Osteoblast (primary cell): ENCODE data around the gene MRPL54. TPM values are rescaled to one million over a fixed set of nuclear protein-coding genes. Genes with fewer than 3 reads are reported as not detected.
A peak's percentile ranks its signal among the peaks of the same experiment; 100 is the strongest.

Experiments
- DNase-seq: peaks from one replicate; pipeline ENCODE4 v3.0.0; 2011; ENCODE audit warnings: low spot score, mixed read lengths; ENCODE audit not compliant: insufficient read length; ENCODE audit errors: missing footprints
- H2AFZ ChIP-seq: 2 replicates; pipeline ENCODE4 v1.6.0; 2011; ENCODE audit warnings: mild to moderate bottlenecking, low read length
- H3K27ac ChIP-seq: 2 replicates; pipeline ENCODE4 v1.5.1; 2011; ENCODE audit warnings: mild to moderate bottlenecking, low read depth, low read length, moderate library complexity
- H3K27me3 ChIP-seq: 2 replicates; pipeline ENCODE4 v1.6.0; 2012; ENCODE audit warnings: mild to moderate bottlenecking, control low read depth, inconsistent platforms, low read length, moderate library complexity; ENCODE audit not compliant: insufficient read depth
- H3K36me3 ChIP-seq: 2 replicates; pipeline ENCODE4 v1.5.1; 2011; ENCODE audit warnings: mild to moderate bottlenecking, low read length, control low read depth, moderate library complexity; ENCODE audit not compliant: insufficient read depth
- H3K4me1 ChIP-seq: 2 replicates; pipeline ENCODE4 v1.5.1; 2011; ENCODE audit warnings: mild to moderate bottlenecking, low read length, control low read depth, moderate library complexity; ENCODE audit not compliant: insufficient read depth
- H3K4me2 ChIP-seq: 2 replicates; pipeline ENCODE4 v1.6.0; 2011; ENCODE audit warnings: mild to moderate bottlenecking, low read length; ENCODE audit not compliant: insufficient read depth
- H3K4me3 ChIP-seq: fragments of 200-600 bp; sonication (generic); 3 replicates; pipeline ENCODE4 v1.5.1; 2012; ENCODE audit warnings: mild to moderate bottlenecking, low read length, inconsistent platforms; ENCODE audit not compliant: insufficient read depth
- H3K79me2 ChIP-seq: 2 replicates; pipeline ENCODE4 v1.6.0; 2012; ENCODE audit warnings: mild to moderate bottlenecking, low read length, control low read depth, inconsistent platforms; ENCODE audit not compliant: insufficient read depth
- H3K9me3 ChIP-seq: 2 replicates; pipeline ENCODE4 v1.5.1; 2011; ENCODE audit warnings: low read depth, low read length, control low read depth
- H4K20me1 ChIP-seq: 2 replicates; pipeline ENCODE4 v1.6.0; 2012; ENCODE audit warnings: mild to moderate bottlenecking, low read length, control low read depth; ENCODE audit not compliant: insufficient read depth
- total RNA-seq: library from RNA; depleted of rRNA; stranded (reverse); fragments of >200 nt; gene quantifications from 2 replicates; pipeline ENCODE4 v1.2.3, GENCODE V29; 2012
- TF ChIP-seq, protein P1 (sequence below): IDR thresholded peaks from 2 replicates; pipeline ENCODE4 v1.5.1; 2011; ENCODE audit warnings: mild to moderate bottlenecking, low read depth, low read length, moderate library complexity; ENCODE audit errors: extremely low read depth

Gene MRPL54
- total RNA-seq, 1 donor: 41.6 TPM

DNA sequence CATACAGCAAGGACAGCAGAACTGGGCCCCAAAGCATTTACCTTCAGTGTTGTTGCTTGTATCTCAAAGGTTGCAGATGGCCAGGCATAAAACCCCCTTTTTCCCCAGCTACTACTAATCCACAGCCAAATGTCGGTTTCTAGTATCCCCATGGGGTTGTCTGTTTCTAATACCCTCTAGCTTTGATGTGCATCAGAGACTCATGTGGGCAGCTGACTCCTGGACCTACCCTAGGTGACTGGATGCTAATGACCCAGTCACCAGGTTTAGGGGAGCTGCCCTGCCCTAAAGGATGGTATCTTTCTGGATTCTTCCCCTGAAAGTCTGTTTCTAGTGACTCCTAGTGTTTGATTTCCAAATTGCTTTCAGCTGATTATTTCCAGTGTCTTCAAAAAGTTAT lies 30.4 kb upstream of the MRPL54 start:
- no peaks in the 10 kb centered on the region for H3K9me3 ChIP-seq
- H3K4me3 ChIP-seq: no peak overlapping the region
- DNase-seq: peak; percentile 68

DNA sequence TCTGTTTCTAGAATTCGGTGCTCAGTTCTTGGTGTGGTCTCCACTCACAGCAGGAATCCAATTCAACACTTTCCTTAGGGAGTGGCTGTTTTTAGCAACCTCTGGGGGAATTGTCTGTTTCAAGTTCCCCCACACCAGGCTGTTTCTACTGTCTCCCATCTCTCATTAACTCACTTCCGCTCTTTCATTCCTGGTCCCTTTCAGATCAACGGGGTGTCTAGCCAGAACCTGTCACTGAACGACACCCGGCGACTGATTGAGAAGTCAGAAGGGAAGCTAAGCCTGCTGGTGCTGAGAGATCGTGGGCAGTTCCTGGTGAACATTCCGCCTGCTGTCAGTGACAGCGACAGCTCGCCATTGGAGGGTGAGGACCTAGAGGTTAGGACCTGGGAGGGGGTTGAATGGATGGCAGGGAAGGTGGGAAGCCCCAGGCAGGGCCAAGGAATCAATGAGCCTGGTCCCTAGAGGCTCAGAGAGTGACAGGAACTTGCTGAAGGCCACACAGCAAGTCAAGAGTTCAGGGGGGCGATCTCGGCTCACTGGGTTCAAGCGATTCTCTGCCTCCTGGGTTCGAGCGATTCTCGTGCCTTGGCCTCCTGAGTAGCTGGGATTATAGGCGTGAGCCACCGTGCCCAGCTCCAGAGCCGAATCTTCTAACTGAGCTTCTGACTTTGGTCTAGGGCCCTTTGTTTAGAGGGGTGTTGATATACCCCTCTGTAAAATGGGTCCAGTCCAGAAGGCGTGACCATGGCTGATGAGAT lies 28.8 kb upstream of the MRPL54 start:
- no peak overlapping the region for H2AFZ ChIP-seq
- no peaks in the 10 kb centered on the region for H3K27me3 ChIP-seq
- no peaks in the 10 kb centered on the region for H3K4me1 ChIP-seq
- TF ChIP-seq, protein P1, sequence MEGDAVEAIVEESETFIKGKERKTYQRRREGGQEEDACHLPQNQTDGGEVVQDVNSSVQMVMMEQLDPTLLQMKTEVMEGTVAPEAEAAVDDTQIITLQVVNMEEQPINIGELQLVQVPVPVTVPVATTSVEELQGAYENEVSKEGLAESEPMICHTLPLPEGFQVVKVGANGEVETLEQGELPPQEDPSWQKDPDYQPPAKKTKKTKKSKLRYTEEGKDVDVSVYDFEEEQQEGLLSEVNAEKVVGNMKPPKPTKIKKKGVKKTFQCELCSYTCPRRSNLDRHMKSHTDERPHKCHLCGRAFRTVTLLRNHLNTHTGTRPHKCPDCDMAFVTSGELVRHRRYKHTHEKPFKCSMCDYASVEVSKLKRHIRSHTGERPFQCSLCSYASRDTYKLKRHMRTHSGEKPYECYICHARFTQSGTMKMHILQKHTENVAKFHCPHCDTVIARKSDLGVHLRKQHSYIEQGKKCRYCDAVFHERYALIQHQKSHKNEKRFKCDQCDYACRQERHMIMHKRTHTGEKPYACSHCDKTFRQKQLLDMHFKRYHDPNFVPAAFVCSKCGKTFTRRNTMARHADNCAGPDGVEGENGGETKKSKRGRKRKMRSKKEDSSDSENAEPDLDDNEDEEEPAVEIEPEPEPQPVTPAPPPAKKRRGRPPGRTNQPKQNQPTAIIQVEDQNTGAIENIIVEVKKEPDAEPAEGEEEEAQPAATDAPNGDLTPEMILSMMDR: no peak
- H3K4me3 ChIP-seq: no peak overlapping the region
- no peak overlapping the region for H3K27ac ChIP-seq
- peak; percentile 59 for DNase-seq
- no peak overlapping the region for H3K4me2 ChIP-seq
- no peaks in the 10 kb centered on the region for H3K36me3 ChIP-seq
- H4K20me1 ChIP-seq: no peaks in the 10 kb centered on the region
- no peaks in the 10 kb centered on the region for H3K79me2 ChIP-seq
- no peaks in the 10 kb centered on the region for H3K9me3 ChIP-seq

More for the DNA sequence above, 30.4 kb upstream of the MRPL54 start:
- H2AFZ ChIP-seq: no peak overlapping the region
- H3K27ac ChIP-seq: no peak overlapping the region
- no peaks in the 10 kb centered on the region for H3K27me3 ChIP-seq
- TF ChIP-seq, protein P1: no peak
- no peaks in the 10 kb centered on the region for H3K4me1 ChIP-seq
- no peak overlapping the region for H3K4me2 ChIP-seq
- H4K20me1 ChIP-seq: no peaks in the 10 kb centered on the region
- no peaks in the 10 kb centered on the region for H3K79me2 ChIP-seq
- H3K36me3 ChIP-seq: no peaks in the 10 kb centered on the region

DNA sequence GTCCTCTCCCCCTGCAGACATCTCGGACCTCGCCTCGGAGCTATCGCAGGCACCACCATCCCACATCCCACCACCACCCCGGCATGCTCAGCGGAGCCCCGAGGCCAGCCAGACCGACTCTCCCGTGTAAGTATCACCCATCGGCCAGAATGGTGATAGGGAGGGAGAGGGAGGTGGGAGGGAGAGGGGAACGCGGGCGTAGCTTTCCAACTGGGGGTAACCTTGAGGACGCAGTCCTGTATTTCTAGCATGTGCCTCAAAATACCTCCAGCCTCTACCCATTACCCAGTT lies 28.2 kb upstream of the MRPL54 start:
- H3K4me1 ChIP-seq: no peaks in the 10 kb centered on the region
- no peaks in the 10 kb centered on the region for H3K9me3 ChIP-seq
- DNase-seq: peak; percentile 39
- TF ChIP-seq, protein P1: no peak
- H3K27ac ChIP-seq: no peak overlapping the region
- no peak overlapping the region for H3K4me2 ChIP-seq
- no peak overlapping the region for H3K4me3 ChIP-seq
- H2AFZ ChIP-seq: no peak overlapping the region
- no peaks in the 10 kb centered on the region for H3K36me3 ChIP-seq
- H4K20me1 ChIP-seq: no peaks in the 10 kb centered on the region
- H3K27me3 ChIP-seq: no peaks in the 10 kb centered on the region
- H3K79me2 ChIP-seq: no peaks in the 10 kb centered on the region

DNA sequence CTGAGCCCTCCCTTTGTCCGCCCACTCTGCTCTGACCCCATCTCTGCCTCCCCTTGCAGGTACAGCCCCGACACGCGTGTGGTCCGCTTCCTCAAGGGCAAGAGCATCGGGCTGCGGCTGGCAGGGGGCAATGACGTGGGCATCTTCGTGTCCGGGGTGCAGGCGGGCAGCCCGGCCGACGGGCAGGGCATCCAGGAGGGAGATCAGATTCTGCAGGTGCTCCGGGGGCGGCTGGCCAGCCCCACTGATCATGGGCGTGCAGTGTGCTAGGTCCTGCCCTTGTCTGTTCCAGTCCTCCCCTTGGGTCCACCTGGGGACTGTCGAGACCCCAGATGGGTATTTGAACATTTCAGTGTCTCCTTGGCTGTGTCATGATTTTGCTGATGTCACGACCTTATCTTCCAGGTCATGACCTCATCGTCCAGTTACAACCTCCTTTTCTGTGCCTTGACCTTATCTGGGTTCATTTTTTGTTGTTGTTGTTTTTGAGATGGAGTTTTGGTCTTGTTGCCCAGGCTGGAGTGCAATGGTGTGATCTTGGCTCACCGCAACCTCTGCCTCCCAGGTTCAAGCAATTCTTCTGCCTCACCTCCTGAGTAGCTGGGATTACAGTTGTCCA lies 26.3 kb upstream of the MRPL54 start:
- Histone ChIP-seq H3K27me3 (no peaks in the 10 kb centered on the region), H3K9me3 (no peaks in the 10 kb centered on the region), H3K4me1 (no peaks in the 10 kb centered on the region), H3K79me2 (no peaks in the 10 kb centered on the region), H2AFZ (no peak overlapping the region), H3K4me3 (no peak overlapping the region), H3K36me3 (no peaks in the 10 kb centered on the region), H3K4me2 (no peak overlapping the region), H4K20me1 (no peaks in the 10 kb centered on the region), H3K27ac (no peak overlapping the region)
- TF ChIP-seq, protein P1: no peak
- peak; percentile 77 for DNase-seq
